ENCODE measurements around the gene NUP88. TPM values are rescaled to one million over a fixed set of nuclear protein-coding genes. Genes with fewer than 3 reads are reported as not detected.

NUP88 gene
- total and polyA plus RNA-seq, 10 of the 15 experiments (the other 5 are each of a cell fraction or from before 2014, with no cell fraction given), result 110 to 244 (median 188) TPM

GRCh38 chr17:5354886-5355415 lies 64.5 kb downstream of the NUP88 start (continued):
- TF ChIP-seq, protein P1, sequence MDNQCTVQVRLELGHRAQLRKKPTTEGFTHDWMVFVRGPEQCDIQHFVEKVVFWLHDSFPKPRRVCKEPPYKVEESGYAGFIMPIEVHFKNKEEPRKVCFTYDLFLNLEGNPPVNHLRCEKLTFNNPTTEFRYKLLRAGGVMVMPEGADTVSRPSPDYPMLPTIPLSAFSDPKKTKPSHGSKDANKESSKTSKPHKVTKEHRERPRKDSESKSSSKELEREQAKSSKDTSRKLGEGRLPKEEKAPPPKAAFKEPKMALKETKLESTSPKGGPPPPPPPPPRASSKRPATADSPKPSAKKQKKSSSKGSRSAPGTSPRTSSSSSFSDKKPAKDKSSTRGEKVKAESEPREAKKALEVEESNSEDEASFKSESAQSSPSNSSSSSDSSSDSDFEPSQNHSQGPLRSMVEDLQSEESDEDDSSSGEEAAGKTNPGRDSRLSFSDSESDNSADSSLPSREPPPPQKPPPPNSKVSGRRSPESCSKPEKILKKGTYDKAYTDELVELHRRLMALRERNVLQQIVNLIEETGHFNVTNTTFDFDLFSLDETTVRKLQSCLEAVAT (IDR thresholded peaks at IDR 0.05), result no peak
- TF ChIP-seq ZNF592 (IDR thresholded peaks at IDR 0.05), result no peak
- TF ChIP-seq BACH1 (IDR thresholded peaks at IDR 0.05; ENCODE audit: borderline replicate concordance), result no peak
- no peak for TF ChIP-seq NFIC (IDR thresholded peaks at IDR 0.05; ENCODE audit: low read depth, low read length)

DNA sequence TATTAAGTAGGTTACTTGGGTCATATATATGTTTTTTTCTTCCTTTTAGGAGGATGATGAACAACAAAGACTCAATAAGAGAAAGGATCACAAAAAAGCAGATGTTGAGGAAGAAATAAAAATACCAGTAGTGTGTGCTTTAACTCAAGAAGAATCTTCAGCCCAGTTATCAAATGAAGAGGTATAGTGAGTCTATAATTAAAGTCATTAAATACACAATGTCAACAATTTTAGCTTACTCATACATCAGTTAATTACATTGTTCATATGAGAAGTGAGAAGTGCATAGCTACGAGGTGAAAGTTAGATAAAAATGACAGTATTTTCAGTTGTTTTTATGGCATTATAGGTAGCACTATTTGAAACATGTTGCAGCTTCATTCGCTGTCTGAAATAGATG lies 65.2 kb downstream of the NUP88 start:
- BruUV-seq (replicated peaks), result no TSS peak
- H3K4me2 ChIP-seq (ENCODE audit: control insufficient read depth, insufficient read depth), result no peak overlapping the region

More for the DNA sequence above, 65.2 kb downstream of the NUP88 start:
- ChIA-PET RAD21 (ENCODE audit: unreplicated experiment) (interaction anchor here (0.5 kb wide), 1 partner anchor 109 kb away, joined by 3 read pairs; no protein-coding TSS in a partner anchor), CTCF (interaction anchor here (1.2 kb wide), 1 partner anchor 85 kb away, joined by 5 read pairs; the partner anchor contains the start of gene C1QBP), SMC1A (ENCODE audit: uncharacterized antibody, unreplicated experiment) (no interaction called here), POLR2A (no interaction called here)
- 76% methylated on average over 2 of the region's 2 CpGs for WGBS (ENCODE audit: insufficient coverage, insufficient replicate concordance, low lambda C conversion rate, missing lambda C conversion rate)
- Histone ChIP-seq H3K4me3 (no peak overlapping the region), H3K9me3 (replicated peaks; ENCODE audit: control insufficient read depth, insufficient read depth, low read length) (no peaks in the 10 kb centered on the region), H3K27ac (ENCODE audit: control insufficient read depth, insufficient read depth) (no peak overlapping the region), H3K9ac (ENCODE audit: control insufficient read depth, insufficient read depth, low read length) (no peak overlapping the region), H3K79me2 (ENCODE audit: control insufficient read depth, insufficient read depth, low read length) (no peaks in the 10 kb centered on the region), H3K27me3 (replicated peaks in 1 of 2; ENCODE audit: control insufficient read depth in 2 of 2, insufficient read depth in 2 of 2, low read length in 1 of 2) (no peaks in the 10 kb centered on the region), H3K4me1 (ENCODE audit: control insufficient read depth, insufficient read depth, low read length) (no peaks in the 10 kb centered on the region), H3K36me3 (ENCODE audit: control insufficient read depth in 2 of 2, insufficient read depth in 2 of 2, low read length in 1 of 2) (peaks cover 5 to 30% of the 10 kb centered on the region in 2 experiments), H2AFZ (ENCODE audit: control insufficient read depth, low read depth, low read length) (no peak overlapping the region), H4K20me1 (ENCODE audit: control insufficient read depth, insufficient read depth) (no peaks in the 10 kb centered on the region)
- TF ChIP-seq ATF3 (IDR thresholded peaks at IDR 0.05; ENCODE audit: borderline replicate concordance, extremely low read depth, low read depth, low read length), result no peak
- TF ChIP-seq SIX5 (IDR thresholded peaks at IDR 0.05; ENCODE audit: low read depth, low read length, severe bottlenecking), result no peak
- TF ChIP-seq BRCA1 (IDR thresholded peaks at IDR 0.05; ENCODE audit: low read depth, low read length), result no peak
- TF ChIP-seq IKZF1 (conservative IDR thresholded peaks at IDR 0.05), result no peak
- TF ChIP-seq BCLAF1 (IDR thresholded peaks at IDR 0.05), result no peak
- TF ChIP-seq TBL1XR1 (IDR thresholded peaks at IDR 0.05; ENCODE audit: low read depth, low read length), result no peak
- TF ChIP-seq NFXL1 (IDR thresholded peaks at IDR 0.05; ENCODE audit: borderline replicate concordance), result no peak
- TF ChIP-seq RCOR1 (conservative IDR thresholded peaks at IDR 0.05; ENCODE audit: low read depth, low read length), result no peak
- TF ChIP-seq KDM1A (IDR thresholded peaks at IDR 0.05; ENCODE audit: borderline replicate concordance), result no peak
- in situ Hi-C loops (cut with MboI), result no loop called here
- DNase-seq (ENCODE audit: low read depth, low spot score), result no peak
- intact Hi-C loops (cut with micrococcal nuclease; ENCODE audit: unreplicated experiment), result no loop called here
- ATAC-seq, result no peak
- no peak for FAIRE-seq

All from GM12878 (cell line).